GM21786 (cell line): ENCODE data around the gene UBE2S.
A peak's percentile ranks its signal among the peaks of the same experiment; 100 is the strongest.
"Not testable (repeated sequence)": the region's sequence is repeated elsewhere in the genome, so short reads cannot be mapped to it uniquely, and the experiment has no call there.

ENCODE experiments used
- ATAC-seq: cut with Tn5 transposase; IDR thresholded peaks from one replicate; pipeline ENCODE4 v1.9.1; 2021; ENCODE audit not compliant: unreplicated experiment

UBE2S gene

DNA sequence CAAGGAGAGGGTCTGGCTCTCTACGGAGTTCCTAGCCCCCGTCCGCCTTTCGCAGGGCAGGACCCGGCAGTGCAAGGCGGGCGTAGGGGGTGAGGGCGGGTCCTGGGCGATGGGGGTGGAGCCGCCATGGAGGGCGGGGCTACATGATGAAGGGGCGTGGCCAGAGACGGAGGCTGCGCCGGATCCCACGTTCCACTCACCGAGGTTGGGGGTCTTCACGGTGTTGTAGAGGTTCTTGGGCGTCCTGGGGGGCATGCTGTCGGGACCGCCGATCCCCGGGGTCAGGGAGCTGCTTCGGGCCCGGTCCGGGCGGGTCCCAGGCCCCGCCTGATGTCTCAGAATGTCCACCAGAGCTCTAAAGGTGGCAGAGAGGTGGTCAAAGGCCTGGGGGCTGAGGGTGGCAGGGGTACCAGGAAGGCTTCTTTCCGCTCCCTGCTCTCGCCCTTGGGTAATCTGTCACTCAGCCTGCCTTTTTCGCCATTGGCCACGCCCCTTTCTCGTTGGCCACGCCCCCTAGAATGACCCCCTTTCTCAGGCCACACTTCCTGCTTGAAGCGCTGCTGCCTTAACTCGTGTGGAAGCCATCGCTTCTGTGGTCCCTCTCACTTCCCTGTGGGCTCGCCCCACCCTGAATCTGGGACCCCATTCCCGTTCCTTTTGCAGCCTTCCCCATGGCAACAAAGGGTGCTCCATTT, 33.0 kb upstream of the UBE2S start:
- no peak for ATAC-seq

DNA sequence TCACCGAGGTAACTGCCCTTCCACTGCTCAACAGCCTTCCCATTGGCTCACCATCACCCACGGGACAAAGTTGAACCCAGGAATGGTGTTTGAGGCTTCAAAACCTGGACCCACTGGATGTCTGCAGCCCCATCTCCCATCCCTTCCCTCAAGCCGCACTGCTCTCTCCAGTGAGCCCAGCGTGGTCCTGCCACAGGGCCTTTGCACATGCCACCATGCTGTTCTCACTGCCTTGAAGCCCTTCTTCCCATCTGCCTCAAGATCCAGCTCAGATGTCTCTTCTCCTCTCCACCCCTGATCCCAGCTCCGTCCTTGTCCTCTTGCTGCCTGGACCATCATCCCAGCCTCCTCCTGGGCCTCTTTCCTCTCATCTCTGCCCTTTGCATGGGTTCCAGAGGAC, 31.5 kb upstream of the UBE2S start:
- no peak for ATAC-seq

DNA sequence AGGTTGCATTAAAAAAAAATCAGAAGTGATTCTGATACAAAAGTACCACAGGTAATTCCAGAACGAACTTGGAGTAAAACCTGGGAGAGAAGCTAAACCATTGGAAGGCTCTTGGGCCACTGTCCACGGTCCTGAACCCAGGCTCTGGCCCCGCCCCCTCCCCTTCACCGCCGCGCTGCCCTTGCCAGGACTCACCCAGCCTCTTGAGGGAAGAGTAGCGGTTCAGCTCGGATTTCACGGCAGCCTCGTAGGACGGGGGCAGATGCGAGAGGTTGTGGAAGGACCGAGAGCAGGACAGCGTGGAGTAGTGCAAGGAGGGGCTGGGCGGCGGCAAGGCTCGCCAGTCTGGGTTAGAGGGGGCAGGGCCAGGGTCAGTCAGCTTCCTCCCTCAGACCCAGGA, 29.8 kb upstream of the UBE2S start:
- no peak for ATAC-seq

DNA sequence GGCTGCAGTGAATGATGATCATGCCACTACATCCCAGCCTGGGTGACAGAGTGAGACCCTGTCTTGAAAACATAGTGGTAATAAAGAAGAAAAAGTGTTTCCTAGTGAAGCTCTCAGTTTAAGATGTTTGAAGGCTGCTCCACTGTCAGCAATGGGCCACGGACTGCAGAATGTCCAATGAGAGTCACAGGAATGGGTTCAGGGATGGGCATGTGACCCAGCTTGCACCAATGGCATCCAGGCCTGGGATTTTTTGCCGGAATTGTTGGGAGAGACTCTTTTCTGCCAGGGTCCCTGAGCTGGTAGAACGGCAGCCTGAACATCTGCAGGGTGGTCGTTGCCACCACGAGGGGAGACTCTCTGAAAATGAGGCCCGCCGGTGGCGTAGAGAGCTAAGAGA, 29.3 kb upstream of the UBE2S start:
- ATAC-seq = no peak

DNA sequence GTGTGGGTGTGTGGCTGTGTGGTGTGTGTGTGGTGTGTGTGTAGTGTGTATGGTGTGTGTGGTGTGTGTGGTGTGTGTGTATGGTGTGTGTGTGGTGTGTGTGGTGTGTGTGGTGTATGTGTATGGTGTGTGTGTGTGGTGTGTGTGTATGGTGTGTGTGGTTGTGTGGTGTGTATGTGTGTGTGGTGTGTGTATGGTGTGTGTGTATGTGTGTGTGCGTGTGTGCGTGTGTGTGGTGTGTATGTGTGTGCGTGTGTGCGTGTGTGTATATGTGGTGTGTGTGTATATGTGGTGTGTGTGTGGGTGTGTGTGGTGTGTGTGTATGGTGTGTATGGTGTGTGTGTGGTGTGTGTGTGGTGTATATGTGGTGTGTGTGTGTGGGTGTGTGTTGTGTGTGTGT, 27.4 kb upstream of the UBE2S start:
- ATAC-seq = no peak

DNA sequence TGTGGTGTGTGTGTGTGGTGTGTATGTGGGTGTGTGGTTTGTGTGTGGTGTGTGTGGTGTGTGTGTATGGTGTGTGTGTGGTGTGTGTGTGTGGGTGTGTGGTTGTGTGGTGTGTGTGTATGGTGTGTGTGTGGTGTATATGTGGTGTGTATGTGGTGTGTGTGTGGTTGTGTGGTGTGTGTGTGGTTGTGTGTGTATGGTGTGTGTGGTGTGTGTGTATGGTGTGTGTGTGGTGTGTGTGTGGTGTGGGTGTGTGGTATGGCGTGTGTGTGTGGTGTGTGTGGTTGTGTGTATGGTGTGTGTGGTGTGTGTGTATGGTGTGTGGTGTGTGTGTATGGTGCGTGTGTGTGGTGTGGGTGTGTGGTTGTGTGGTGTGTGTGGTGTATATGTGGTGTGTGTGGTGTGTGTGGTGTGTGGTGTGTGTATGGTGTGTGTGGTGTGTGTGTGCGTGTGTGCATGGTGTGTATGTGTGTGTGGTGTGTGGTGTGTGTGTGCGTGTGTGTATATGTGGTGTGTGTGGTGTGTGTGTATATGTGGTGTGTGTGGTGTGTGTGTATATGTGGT, 26.9 kb upstream of the UBE2S start:
- no peak for ATAC-seq

DNA sequence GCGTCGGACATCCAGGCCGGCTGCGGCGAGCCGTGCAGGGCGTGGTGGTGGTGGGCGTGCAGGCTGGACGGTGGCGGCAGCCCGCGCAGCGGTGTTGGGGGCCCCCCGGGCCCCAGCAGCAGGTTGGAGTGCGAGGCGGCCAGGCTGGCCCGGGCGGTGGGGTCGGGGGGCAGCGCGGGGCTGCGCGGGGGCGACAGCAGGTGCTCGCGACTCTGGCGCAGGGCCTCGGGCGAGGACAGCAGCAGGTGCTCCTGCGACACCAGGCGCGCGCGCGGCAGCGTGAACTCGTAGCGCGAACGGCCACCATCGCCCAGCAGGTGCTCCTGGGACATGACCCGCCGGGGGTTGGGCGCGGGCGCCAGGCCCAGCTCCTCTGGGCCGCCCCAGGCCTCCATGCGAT, 25.7 kb upstream of the UBE2S start:
- no peak for ATAC-seq

DNA sequence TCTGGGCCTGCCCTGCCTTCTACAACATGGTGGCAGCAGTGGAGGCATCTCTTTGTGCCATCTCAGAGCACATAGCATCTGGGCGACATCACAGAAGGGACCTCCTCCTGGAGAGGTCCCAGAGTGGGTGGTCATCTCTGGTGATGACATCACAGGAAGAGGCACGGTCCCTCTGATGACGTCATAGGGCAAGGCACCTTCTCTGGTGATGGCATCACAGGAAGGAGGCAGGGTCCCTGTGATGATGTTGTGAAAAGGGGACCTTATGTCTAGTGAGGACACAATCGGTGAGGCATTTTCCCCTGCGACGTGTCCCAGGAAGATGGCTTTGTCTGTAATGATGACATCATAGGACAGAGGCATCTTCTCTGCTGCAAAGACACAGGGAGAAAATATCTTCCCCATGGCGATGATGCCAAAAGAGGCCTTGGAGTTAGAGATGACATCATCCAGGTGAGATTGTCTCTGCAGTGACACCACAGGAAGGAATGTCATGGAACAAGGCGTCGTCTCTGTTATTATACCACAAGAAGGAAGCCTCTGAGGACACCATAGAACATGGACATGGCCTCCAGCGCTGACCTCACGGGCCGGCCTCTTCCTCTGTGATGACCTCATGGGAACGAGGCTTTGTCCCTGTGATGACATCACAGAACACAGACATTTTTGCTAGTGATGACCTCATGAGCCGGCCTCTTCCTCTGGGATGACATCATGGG, 24.8 kb upstream of the UBE2S start:
- no peak for ATAC-seq

DNA sequence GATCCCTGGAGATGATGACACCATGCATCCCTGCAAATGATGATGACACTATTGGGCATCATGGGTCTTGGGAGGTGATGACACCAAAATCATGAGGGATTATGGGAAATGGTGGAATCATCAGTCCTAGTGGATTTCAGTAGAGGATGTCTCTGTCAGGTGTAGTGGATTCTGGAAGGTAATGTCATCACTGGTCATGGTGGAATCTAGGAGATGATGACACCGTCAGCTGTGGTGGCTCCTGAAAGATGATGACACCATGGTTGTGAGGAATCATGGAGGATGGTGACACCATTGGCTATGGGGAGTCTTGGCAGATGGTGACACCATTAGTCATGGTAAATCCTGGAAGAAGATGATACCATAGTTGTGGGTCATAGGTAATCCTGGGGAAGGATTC, 23.6 kb upstream of the UBE2S start:
- ATAC-seq = no peak

DNA sequence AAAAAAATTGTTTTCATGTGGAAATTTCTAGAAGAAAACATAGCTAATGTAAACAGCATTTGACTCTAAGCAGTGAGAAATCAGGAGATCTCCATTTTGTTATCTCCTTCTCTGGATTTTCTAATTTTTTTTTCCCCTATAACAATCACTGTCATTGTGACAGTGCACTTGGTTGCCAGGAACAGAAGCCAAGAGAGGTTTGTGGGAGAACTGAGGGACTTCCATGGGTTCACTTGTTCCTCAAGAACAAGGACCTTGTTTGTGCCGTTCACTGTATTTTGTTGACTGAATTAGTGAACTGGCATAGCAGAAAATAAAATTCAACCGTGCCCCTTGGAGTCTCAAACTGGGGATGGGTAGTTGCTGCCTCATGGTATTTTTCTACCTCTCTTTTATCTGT, 18.5 kb upstream of the UBE2S start:
- ATAC-seq = no peak

DNA sequence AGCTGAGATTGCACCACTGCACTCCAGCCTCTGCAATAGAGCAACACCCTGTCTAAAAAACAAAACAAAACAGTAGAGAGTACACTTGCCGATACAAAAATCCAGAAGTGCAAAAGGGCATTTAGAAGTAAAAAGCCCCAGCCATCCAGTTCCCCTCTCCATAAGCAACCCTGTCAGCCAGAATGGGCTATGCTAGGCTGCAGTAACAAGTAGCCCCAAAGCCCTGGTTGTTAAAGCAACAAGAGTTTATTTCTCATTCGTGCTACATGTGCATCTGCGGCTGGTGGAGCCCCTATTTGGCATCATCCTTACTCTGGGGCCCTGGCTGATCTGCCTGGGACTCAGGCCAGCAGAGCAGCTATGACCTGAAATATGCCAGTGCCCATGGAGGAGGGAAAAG, 16.9 kb upstream of the UBE2S start:
- no peak for ATAC-seq

DNA sequence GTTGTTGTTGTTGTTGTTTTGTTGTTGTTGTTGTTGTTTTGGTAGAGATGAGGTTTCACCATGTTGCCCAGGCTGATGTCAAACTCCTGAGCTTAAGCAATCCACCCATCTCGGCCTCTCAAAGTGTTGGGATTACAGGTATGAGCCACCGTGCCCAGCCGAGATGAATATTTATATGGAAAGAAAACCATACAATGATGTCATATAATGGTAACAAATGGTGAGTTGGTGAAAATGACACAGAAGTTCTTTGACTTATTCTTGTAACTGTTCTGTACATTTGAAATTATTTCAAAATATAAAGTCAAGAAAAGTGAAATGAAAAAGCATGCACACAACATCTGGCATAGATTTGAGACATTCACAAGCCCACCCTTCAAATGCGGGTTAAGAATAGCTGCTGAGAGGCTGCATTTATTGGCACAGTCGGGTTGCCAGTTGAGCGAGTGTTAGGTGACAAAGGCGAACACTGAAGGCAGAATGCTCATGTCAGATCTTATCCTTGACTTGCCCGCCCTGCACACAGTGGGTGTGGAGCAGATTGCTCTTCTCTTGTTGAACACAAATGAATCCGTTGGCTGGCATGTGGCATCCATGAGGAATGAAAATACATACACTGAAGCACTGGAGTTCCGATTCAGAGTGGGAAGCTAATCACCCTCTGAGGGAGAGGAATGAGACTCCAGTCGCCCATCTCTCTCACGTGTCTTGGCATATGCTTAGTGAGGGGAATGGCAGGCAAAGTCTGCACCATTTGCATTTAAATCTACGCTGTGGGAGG, 15.8 kb upstream of the UBE2S start:
- ATAC-seq = no peak

DNA sequence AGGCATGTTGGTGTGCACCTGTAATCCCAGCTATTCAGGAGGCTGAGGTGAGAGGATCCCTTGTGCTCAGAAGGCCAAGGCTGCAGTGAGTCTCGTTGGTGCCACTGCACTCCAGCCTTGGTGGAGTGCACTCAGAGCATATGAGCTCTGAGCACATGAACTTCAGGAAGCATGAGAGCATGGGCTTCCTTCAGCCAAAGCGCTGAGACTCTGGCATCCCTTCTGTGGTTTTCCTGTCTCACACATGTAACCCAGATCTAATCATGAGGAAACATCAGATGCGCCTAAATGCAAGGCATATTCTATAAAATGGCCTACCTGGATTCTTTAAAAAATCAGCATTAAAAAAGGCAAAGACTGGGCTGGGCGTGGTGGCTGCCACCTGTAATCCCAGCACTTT, 13.7 kb upstream of the UBE2S start:
- ATAC-seq = not testable (repeated sequence)

DNA sequence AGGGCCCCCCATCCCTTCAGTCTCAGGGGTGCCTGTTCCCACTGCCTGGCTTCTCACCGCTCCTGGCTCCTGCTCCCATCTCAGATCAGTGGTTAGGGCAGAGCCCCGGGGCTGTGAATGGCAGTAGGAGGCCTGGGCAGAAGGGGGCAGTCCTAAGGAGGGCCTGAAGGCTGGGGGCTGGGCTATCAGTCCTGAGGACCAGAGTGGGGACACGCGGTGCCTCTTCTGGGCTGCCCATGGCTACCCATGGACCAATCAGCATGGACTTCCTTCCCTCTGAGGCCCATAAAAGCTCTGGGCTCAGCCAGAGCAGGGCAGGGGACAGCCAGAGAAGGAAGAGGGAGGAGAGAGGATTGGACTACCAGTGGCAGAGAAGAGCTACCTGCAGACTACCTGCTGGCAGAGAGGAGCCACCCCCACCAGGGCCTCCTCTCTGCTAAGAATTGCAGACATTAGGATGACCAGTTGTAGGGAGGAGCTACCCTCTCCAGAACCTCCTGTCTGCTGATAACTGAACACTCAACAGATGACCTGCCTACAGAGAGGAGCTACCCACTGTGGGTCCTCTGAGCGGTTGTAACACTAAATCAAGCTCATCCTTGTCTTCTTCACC, 12.1 kb upstream of the UBE2S start:
- no peak for ATAC-seq

DNA sequence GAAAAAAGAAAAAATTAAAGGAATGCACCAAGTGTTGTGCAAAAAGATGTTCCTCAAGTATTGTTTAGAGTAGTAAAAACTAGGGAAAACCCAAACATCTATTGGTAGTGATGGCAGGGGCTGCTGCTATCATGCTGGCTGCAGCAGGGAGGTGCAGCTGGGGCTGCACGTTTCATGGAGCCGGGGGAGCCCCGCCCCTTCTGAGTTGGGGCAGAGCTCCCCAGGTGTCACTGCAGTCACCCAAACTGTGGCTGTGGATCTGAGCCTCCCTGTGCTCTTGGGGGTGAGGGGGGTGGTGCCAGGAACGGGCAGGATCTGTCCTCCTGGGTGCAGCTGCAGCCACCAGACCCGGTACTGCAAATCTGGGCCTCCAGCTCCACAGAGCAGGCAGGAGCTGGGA, 11.5 kb upstream of the UBE2S start:
- ATAC-seq = no peak

DNA sequence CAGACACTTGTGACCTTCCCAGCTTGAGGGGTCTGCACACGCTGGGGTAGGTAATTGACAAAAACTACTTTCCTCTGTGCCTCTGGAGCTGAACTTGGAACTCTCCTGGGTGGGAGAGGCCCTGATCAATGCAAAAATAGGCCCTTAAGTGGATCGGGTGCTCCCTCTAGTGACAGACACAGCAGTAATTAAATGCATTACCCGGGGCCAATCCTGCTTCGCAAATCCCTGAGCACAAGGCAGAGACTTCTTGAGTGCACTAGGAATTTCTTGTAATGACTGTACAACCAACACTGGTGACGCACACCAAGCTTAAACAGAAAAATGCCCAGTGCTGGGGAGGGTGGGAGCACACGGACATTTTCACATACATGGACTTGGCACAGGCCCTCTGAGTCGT, 10.6 kb upstream of the UBE2S start:
- no peak for ATAC-seq

DNA sequence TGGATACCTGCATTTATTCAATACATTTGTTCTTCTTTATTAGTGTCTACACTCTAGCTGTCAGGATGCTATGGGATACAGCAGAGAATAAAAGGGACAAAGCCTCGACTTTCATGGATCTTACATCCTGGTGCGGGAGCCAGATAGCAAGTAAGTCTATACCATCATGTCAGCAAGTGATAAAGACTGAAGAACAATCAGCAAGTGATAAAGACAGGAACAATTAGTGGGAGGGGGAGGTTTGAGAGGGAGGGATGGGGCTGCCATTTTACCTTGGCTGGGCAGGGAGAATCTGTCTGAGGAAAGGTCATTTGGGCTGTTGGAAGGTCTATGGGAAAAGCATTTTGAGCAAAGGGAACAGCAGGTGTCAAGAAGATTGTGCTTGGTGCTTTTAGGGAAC, 2.6 kb upstream of the UBE2S start:
- no peak for ATAC-seq

DNA sequence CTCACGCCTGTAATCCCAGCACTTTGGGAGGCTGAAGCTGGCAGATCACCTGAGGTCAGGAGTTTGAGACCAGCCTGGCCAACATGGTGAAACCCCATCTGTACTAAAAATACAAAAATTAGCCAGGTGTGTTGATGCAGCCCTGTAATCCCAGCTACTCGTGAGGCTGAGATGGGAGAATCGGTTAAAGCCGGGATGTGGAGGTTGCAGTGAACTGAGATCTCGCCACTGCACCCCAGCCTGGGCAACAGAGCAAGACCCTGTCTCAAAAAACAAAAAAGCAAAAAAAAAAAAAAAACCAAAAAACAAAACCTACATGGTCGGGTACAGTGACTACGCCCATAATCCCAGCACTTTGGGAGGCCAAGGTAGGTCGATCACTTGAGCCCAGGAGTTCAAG, 1.6 kb upstream of the UBE2S start:
- not testable (repeated sequence) for ATAC-seq

DNA sequence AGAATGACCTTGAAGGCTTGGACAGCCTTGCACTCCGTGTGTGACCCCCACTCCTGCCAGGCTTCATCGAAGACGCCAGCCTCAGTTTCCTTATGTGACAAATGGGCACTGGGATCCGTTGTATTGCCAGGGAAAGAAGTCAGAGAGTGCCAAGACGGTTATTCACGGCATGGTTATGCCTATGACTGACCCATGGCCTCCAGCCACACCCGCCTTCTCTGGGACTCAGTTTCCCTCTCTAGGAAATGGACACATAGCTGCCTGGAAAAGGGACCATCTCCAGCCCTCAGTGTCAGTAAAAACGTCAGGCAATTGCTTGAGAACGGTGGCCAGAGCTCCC, 915 bp upstream of the UBE2S start:
- ATAC-seq = no peak

DNA sequence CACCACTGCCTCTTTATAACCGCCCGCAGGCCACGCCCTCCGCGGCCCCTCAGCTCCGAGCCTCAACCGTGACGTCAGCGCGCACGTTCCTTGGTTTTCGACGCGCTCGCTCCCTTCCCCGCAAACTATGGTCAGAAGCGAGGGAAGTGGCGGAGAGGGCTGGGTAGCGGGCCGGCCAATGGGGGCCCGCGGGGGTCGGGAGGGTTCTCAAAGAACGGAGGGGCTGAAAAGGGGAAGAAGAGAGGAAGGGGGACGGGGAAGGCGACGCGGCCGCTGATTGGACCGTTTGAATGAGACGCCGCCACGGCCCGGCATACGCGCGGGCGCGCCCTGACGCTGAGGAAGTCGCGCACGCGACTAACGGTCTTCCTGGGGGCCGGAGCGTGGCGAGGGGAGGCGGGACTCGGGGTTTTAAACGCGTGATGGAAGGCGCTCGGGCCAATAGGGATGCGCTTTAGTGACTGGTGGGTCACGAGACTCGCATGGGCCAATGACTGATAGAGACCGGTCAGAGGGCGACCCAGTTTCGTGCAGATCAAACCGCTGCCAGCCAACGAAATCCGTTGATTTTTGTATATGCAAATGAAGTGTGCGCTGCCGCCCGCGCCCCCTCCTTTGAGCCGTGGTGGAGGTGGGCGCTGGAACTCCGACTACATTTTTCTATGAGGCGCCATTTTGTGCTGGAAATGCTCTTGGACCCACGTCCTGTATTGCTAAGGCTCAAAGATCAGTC, 378 bp upstream of the UBE2S start:
- ATAC-seq = peak; percentile 79
